Lung (tissue), 12 donors: ENCODE data around the gene BCL2L13. TPM values are rescaled to one million over a fixed set of nuclear protein-coding genes. Genes with fewer than 3 reads are reported as not detected.

Experiments used
- ATAC-seq: fragments of 200-7000 bp; cut with Tn5 transposase; one replicate; pipeline ENCODE4 v1.9.1; 2020; ENCODE audit warnings: moderate number of reproducible peaks; ENCODE audit not compliant: insufficient read depth, low FRiP score
- DNase-seq, 3 donors: peaks; one replicate each; pipeline ENCODE4 v3.0.0-alpha.2; 2013 to 2017
- H3K27ac ChIP-seq, 2 donors: one replicate each; pipeline ENCODE4 v1.5.1; 2013; ENCODE audit warnings: mild to moderate bottlenecking in 2 of 2, moderate library complexity in 2 of 2, control low read depth in 1 of 2, inconsistent platforms in 1 of 2, low read depth in 1 of 2, low read length in 1 of 2
- H3K27me3 ChIP-seq, 3 donors: one replicate each; pipeline ENCODE4 v1.5.1; 2013; ENCODE audit warnings: low read length in 2 of 3; ENCODE audit not compliant: control insufficient read depth in 3 of 3, insufficient read depth in 3 of 3
- H3K36me3 ChIP-seq, 4 donors: one replicate each; pipeline ENCODE4 v1.5.1; 2013; ENCODE audit warnings: low read length in 4 of 4, mild to moderate bottlenecking in 1 of 4, moderate library complexity in 1 of 4; ENCODE audit not compliant: control insufficient read depth in 4 of 4, insufficient read depth in 4 of 4
- H3K4me1 ChIP-seq, 5 donors: one replicate each; pipeline ENCODE4 v1.5.1; 2013; ENCODE audit warnings: low read length in 5 of 5, mild to moderate bottlenecking in 2 of 5, moderate library complexity in 1 of 5; ENCODE audit not compliant: control insufficient read depth in 5 of 5, insufficient read depth in 5 of 5
- H3K4me3 ChIP-seq: one replicate; pipeline ENCODE4 v1.5.1; 2013; ENCODE audit warnings: mild to moderate bottlenecking, control low read depth, moderate library complexity
- H3K9ac ChIP-seq, 2 donors: one replicate each; pipeline ENCODE4 v1.5.1; 2013; ENCODE audit warnings: low read length in 2 of 2, control low read depth in 1 of 2; ENCODE audit not compliant: insufficient read depth in 1 of 2
- H3K9me3 ChIP-seq, 4 donors: one replicate each; pipeline ENCODE4 v1.5.1; 2013; ENCODE audit warnings: low read length in 3 of 4, mild to moderate bottlenecking in 1 of 4, moderate library complexity in 1 of 4; ENCODE audit not compliant: control insufficient read depth in 4 of 4, insufficient read depth in 3 of 4
- CTCF ChIP-seq: IDR thresholded peaks from 2 replicates; pipeline ENCODE4 v1.5.1; 2012; ENCODE audit warnings: mild to moderate bottlenecking; ENCODE audit errors: control extremely low read depth, extremely low read depth
- WGBS, 2 donors: extraction: QIAGEN DNeasy Blood & Tissue Kit; methylation state at CpG; one replicate each; pipeline ENCODE4 v1.1.7; 2013; 5-methylcytosine and 5-hydroxymethylcytosine counted together
- polyA plus RNA-seq, 2 donors: library from polyadenylated mRNA; stranded (reverse); fragments of 200-250 nt; gene quantifications; one replicate each; pipeline ENCODE4 v1.2.1, GENCODE V29; 2013
- total RNA-seq, 2 donors: library from RNA; depleted of rRNA in 1 of 2; stranded (reverse); fragments of >200 nt in 1 of 2; gene quantifications; one replicate each; pipeline ENCODE4 v1.2.1, GENCODE V29; 2014 to 2021
- donor health status: control.
- donor health status: control.
- donor health status: Bipolar disorder and iron deficiency.
- donor health status: healthy.
- donor health status: DM: yes; HTN: yes; CAD: no.

The BCL2L13 gene
- total and polyA plus RNA-seq, 4 donors, result 21.4 to 52.4 (median 33.8) TPM

- 93 to 95% methylated on average over 21 of the region's 21 CpGs for WGBS, 2 donors
- ATAC-seq, result no peak
Measured at GRCh38 chr22:17738386-17739128, 100.0 kb downstream of the BCL2L13 start.

GRCh38 chr22:17739196-17739975 lies 100.8 kb downstream of the BCL2L13 start:
- no peaks in the 10 kb centered on the region for H3K4me1 ChIP-seq
- no peak overlapping the region for H3K4me3 ChIP-seq
- no peaks in the 10 kb centered on the region for H3K27me3 ChIP-seq
- 93 to 97% methylated on average over 36 of the region's 36 CpGs for WGBS, 2 donors
- TF ChIP-seq CTCF, result no peak
- ATAC-seq (no peak), DNase-seq (no peak)
- H3K27ac ChIP-seq, result no peak overlapping the region
- H3K36me3 ChIP-seq, result peaks cover 0 to 37% (median 6%) of the 10 kb centered on the region in 4 donors
- peaks cover 0 to 2% (median 0%) of the 10 kb centered on the region in 4 donors for H3K9me3 ChIP-seq
- H3K9ac ChIP-seq, result no peak overlapping the region

More at GRCh38 chr22:17738386-17739128, 100.0 kb downstream of the BCL2L13 start:
- no peak for DNase-seq
- TF ChIP-seq CTCF, result no peak
- H3K36me3 ChIP-seq, result peaks cover 0 to 37% (median 13%) of the 10 kb centered on the region in 4 donors
- H3K4me1 ChIP-seq, result no peaks in the 10 kb centered on the region
- H3K27me3 ChIP-seq, result no peaks in the 10 kb centered on the region
- H3K9ac ChIP-seq, result no peak overlapping the region
- H3K4me3 ChIP-seq, result no peak overlapping the region
- no peaks in the 10 kb centered on the region for H3K9me3 ChIP-seq
- H3K27ac ChIP-seq, result no peak overlapping the region

GRCh38 chr22:17741866-17742526 lies 103.4 kb downstream of the BCL2L13 start:
- peaks cover 0 to 2% (median 0%) of the 10 kb centered on the region in 4 donors for H3K9me3 ChIP-seq
- no peaks in the 10 kb centered on the region for H3K4me1 ChIP-seq
- peaks cover 0 to 32% (median 0%) of the 10 kb centered on the region in 4 donors for H3K36me3 ChIP-seq
- H3K4me3 ChIP-seq, result no peak overlapping the region
- no peak for ATAC-seq
- H3K9ac ChIP-seq, result no peak overlapping the region
- WGBS, 2 donors, result 72 to 81% methylated on average over 18 of the region's 18 CpGs
- no peak for TF ChIP-seq CTCF
- no peak overlapping the region for H3K27ac ChIP-seq
- DNase-seq, result no peak
- H3K27me3 ChIP-seq, result no peaks in the 10 kb centered on the region
